ENCODE measurements around the gene H6PD.

- TF ChIP-seq POLR2A (IDR thresholded peaks at IDR 0.05) (no peak), EP300 (IDR thresholded peaks at IDR 0.05) (no peak)
Observed at GRCh38 chr1:9250411-9251381, 16.1 kb downstream of the H6PD start.

Measured in stomach (tissue), 4 donors.